A172 (cell line): ENCODE measurements around the gene KRTAP5-1. TPM values are rescaled to one million over a fixed set of nuclear protein-coding genes. Genes with fewer than 3 reads are reported as not detected.
"Not testable (repeated sequence)": the region's sequence is repeated elsewhere in the genome, so short reads cannot be mapped to it uniquely, and the experiment has no call there.

Source experiments
- DNase-seq: peaks from one replicate; pipeline ENCODE4 v3.0.0-alpha.2; 2015; ENCODE audit warnings: low spot score
- total RNA-seq: library from RNA; depleted of rRNA; stranded (reverse); fragments of >200 nt; shearing (Covaris generic); gene quantifications from 2 replicates; pipeline ENCODE4 v1.2.3, GENCODE V29; 2014

KRTAP5-1 gene
- total RNA-seq, 1 experiment from 2014 or later: not detected

GRCh38 chr11:1601663-1602062 lies 16.6 kb upstream of the KRTAP5-1 start:
- DNase-seq: not testable (repeated sequence)

GRCh38 chr11:1600626-1601025 lies 15.5 kb upstream of the KRTAP5-1 start:
- DNase-seq: no peak

- peak; percentile 33 for DNase-seq
Measured at GRCh38 chr11:1598816-1599215, 13.7 kb upstream of the KRTAP5-1 start.

DNA sequence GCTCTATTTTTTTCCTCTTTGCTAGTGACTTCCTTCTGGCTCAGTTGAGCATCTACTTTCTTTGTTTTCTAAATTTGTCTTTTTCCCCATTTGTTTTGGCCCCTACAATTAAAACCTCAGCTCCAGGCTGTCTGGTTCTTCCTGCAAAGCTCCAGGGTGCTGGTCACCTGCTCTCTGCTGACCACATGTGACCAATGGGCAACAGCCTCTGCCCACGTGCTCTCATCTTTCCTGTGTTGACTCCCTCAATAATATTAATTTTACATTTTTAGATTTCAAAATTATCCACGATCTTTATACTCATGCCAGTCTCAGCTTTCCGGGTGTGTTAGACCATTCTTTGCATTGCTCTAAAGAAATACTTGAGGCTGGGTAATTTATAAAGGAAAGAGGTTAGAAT lies 13.3 kb upstream of the KRTAP5-1 start:
- not testable (repeated sequence) for DNase-seq

DNA sequence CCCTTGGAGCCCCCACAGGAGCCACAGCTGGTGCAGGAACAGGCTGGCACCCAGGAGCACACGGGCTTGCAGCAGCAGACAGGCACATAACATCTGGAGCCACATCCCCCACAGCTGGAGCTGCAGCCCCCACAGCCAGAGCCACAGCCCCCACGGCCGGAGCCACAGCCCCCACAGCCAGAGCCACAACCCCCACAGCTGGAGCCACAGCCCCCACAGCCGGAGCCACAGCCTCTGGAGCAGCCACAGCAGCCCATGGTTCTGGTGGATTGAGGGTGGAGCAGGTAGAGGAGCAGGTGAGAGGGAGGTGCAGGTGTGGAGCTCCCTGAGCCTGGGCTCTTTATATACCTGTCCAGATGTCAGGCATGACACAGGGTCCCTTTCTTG lies 12.9 kb upstream of the KRTAP5-1 start, which contains the start of gene KRTAP5-2:
Gene KRTAP5-2 (minus strand): TSS at position 301 of the 387 bp plus-strand sequence. CDS start 44 bp downstream, at position 257.
- DNase-seq: no peak

GRCh38 chr11:1597331-1597993 lies 12.4 kb upstream of the KRTAP5-1 start:
- no peak for DNase-seq

GRCh38 chr11:1596576-1597121 lies 11.6 kb upstream of the KRTAP5-1 start:
- DNase-seq: not testable (repeated sequence)

DNA sequence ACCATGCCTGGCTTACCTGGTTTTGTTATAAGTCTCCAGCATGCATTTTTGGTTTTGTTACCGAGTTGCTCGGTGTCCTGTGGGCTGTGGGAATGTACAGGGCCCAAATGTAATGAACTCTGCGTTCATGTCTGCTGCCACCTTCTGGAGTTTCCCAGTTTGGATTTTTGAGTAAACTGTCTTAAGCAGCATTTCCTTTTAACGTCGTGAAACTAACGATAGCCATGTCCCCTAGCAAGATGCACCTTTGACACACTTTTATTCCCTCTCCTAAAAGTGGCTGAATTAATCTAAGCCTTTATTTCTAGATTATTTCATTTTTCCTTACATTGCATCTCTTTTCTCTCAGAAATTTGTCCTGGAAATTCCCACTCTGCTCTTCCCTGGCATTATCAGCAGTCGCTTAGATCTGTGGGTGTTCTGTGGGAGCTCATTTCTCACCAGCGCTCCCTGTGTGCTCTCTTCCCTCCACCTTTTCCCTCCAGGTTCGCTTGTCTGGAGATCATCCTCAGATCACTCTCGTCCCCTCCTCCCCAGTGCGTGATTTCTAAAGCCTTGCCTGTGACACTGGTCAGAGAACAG lies 11.0 kb upstream of the KRTAP5-1 start:
- DNase-seq: not testable (repeated sequence)

DNA sequence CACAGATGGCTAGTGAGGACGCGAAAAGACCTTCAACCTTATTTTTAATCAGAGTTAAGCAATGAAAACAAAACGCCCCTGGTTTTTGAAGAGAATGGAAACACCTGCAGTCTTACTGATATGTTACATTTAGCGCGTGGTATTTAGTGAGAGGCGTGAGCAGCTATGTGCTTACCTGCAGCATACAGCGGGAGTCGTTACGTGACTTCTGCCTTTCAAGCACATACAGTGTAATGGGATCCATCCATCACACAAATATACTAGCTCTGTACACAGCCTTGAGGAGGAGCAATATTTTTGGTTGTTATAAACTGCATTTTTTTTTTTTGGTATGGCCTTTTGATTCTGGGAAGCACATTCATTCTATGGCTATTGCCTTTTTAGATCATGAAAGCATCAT lies 7.5 kb upstream of the KRTAP5-1 start:
- DNase-seq: no peak

GRCh38 chr11:1589996-1590395 lies 4.9 kb upstream of the KRTAP5-1 start:
- no peak for DNase-seq

DNA sequence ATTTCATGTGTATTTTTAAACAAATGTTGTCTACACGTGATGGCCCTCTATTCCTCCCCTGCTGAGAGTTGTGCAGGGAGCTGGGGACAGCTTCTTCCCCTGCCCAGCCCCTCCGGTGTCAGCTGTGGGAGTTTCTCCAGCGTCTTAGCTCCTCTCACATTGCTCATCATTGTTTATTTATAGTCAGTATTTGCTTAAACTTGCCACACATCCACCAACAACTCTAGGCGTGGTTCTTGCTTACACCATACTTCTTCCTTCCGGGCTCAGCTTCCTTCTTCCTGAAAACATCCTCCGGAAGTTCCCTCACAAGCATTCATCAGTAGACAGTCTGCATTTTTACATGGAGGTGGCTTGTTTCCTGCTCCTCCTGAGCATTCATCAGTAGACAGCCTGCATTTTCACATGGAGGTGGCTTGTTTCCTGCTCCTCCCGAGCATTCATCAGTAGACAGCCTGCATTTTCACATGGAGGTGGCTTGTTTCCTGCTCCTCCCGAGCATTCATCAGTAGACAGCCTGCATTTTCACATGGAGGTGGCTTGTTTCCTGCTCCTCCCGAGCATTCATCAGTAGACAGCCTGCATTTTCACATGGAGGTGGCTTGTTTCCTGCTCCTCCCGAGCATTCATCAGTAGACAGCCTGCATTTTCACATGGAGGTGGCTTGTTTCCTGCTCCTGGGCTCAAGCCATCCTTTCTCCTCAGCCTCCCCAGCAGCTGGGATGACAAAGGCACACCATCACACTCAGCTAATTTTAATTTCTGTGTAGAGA lies 4.3 kb upstream of the KRTAP5-1 start:
- peak; percentile 68 for DNase-seq

DNA sequence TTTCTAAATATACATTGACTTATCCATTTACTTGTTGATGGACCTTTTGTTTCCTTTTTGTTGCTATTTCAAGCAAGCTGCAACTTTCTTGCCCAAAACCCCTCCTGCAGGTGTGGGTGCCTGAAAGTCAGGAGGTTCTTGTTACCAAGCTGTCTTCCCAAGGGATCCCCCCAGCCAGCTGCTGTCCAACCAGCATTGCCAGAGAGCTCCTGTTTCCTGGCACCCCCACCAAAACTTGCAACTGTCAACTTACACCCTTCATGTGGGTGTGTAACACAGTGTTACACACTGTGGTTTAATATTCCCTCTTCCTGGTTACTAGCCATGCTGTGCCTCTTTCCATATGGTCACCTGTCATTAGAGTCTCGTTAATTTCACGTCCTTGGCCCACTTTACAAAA lies 1.6 kb upstream of the KRTAP5-1 start:
- no peak for DNase-seq

DNA sequence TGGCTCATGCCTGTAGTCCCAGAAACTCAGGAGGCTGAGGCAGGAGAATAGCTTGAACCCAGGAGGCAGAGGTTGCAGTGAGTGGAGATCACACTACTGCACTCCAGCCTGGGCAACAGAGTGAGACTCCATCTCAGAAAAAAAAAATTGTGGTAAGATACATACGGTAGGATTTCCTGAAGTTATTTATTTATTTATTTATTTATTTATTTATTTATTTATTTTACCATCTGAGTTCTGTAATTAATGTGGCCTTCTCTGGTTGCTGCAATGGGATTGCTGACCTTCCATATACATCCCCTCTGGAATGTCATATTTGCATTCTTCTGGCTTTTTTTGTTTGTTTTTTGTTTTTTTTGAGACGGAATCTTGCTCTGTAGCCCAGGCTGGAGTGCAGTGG lies 2.2 kb downstream of the KRTAP5-1 start:
- not testable (repeated sequence) for DNase-seq

GRCh38 chr11:1581976-1582375 lies 3.1 kb downstream of the KRTAP5-1 start:
- no peak for DNase-seq

DNA sequence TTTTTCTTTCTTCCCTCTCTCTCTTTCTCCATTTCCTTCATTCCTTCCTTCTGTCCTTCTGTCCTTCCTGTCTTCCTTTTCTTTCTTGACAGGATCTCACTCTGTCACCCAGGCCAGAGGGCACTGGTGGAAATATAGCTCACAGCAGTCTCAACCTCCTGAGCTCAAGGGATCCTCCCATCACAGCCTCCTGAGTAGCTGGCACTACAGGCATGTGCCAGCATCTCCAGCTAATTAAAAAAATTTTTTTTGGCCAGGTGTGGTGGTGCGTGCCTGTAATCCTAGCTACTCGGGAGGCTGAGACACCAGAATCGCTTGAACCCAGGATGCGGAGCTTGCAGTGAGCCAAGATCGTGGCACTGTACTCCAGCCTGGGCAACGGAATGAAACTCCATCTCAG lies 8.3 kb downstream of the KRTAP5-1 start:
- no peak for DNase-seq

DNA sequence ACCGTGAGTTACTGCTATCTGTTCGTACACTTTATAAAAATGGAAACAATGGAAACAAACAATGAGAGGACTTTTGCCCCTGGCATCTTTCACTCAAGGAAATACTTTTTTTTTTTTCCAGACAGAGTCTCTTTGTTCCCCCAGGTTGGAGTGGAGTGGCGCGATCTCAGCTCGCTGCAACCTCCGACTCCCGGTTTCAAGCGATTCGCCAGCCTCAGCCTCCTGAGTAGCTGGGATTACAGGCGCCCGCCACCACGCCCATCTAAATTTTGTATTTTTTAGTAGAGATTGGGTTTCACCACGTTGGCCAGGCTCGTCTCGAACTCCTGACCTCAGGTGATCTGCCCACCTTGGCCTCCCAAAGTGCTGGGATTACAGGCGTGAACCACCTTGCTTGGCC lies 9.3 kb downstream of the KRTAP5-1 start:
- DNase-seq: not testable (repeated sequence)

DNA sequence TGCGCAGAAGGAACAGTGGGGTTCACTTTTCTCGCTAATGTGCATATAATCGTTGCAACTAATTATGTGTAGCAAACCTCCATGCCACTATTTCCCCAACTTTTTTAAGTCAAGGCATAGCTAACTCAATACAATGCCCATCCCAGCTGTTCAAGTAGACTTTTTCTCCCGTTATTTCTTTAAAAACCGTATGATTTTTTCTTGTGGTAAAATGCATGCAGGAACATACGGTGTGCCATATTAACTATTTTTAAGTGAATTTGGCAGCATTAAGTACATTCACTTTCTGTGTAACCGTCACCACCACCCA lies 10.2 kb downstream of the KRTAP5-1 start:
- DNase-seq: no peak

DNA sequence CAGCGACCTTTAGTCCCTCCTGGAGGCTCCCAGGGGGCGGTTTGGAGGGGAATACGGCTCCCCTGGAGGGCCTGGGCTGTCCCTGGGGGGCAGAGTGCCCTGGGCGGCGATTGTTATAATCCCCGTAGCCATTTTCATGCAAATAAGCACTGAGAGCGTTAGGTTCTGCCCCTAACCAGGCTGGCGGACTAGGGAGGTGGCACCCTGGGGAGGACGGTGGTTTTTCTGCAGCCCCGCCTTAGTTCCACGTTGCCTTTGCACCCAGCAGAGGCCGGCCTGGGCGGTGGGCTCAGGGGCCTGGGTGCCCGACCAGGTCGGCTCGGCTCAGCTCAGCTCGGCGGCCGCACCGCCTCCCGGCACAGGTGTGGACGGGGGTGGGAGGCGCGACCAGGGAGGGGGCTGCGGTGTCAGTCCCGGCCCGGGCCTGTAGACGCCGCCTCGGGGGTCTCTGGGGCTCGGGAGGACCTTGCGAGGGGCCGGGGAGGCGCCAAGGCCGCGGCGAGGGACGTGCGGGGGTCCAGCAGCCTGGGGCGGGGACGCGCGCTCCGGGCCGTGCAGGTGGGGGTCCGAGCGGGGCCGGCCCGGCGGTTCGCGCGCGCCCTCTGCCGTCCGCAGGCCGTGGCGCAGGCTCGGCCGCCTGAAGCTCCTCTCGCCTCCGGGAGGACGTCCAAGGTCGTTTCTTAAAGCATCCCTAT lies 10.7 kb downstream of the KRTAP5-1 start:
- DNase-seq: peak; percentile 40

- no peak for DNase-seq
Measured at GRCh38 chr11:1573903-1574237, 11.2 kb downstream of the KRTAP5-1 start.

- no peak for DNase-seq
Measured at GRCh38 chr11:1573077-1573902, 11.8 kb downstream of the KRTAP5-1 start.
